Measurements from ENCODE around the gene EPAS1. TPM values are rescaled to one million over a fixed set of nuclear protein-coding genes. Genes with fewer than 3 reads are reported as not detected.

The EPAS1 gene
- total and polyA plus RNA-seq, 2 of the 13 experiments (the other 11 are each of a cell fraction or from before 2014, with no cell fraction given), result 47.1 to 182 TPM

- TF ChIP-seq NFAT5 (CRISPR knock-in tag; IDR thresholded peaks at IDR 0.05), result no peak
- peak; percentile 67 for TF ChIP-seq ZFY (CRISPR knock-in tag; IDR thresholded peaks at IDR 0.05)
- TF ChIP-seq ZNF777 (CRISPR knock-in tag; IDR thresholded peaks at IDR 0.05), result no peak
- peak; percentile 92 for TF ChIP-seq MED1 (CRISPR knock-in tag; IDR thresholded peaks at IDR 0.05)
- TF ChIP-seq SETDB1 (CRISPR knock-in tag; IDR thresholded peaks at IDR 0.05; ENCODE audit: borderline replicate concordance), result no peak
- no peak; the same call in 1 of the 2 replicates for TF ChIP-seq ZNF34 (CRISPR knock-in tag; IDR thresholded peaks at IDR 0.05; ENCODE audit: borderline replicate concordance)
- TF ChIP-seq ZNF431 (CRISPR knock-in tag; IDR thresholded peaks at IDR 0.05; ENCODE audit: borderline replicate concordance, low read depth), result 0 out of 2 replicates have a peak, but pooled peaks have one; percentile 44
- TF ChIP-seq SOX13 (IDR thresholded peaks at IDR 0.05), result peak; percentile 74
- peak in 1 of 2 experiments; percentile 95; a peak in 2 of 4 replicates for TF ChIP-seq SOX13 (CRISPR knock-in tag; conservative IDR thresholded peaks at IDR 0.05 in 1 of 2, IDR thresholded peaks at IDR 0.05 in 1 of 2)
- peak; percentile 93 for TF ChIP-seq SOX5 (CRISPR knock-in tag; IDR thresholded peaks at IDR 0.05; ENCODE audit: borderline replicate concordance)
- TF ChIP-seq STAT5B (CRISPR knock-in tag; IDR thresholded peaks at IDR 0.05), result no peak
- TF ChIP-seq GPBP1L1 (CRISPR knock-in tag; IDR thresholded peaks at IDR 0.05), result no peak
- peak; percentile 70 for TF ChIP-seq THAP11 (CRISPR knock-in tag; IDR thresholded peaks at IDR 0.05)
- TF ChIP-seq DPF2 (CRISPR knock-in tag; IDR thresholded peaks at IDR 0.05; ENCODE audit: borderline replicate concordance, low read depth), result peak; percentile 81
- no peak; the same call in 1 of the 2 replicates for TF ChIP-seq HNF4G (IDR thresholded peaks at IDR 0.05; ENCODE audit: borderline replicate concordance, low read depth, low read length)
- no peak for TF ChIP-seq HNF4G (CRISPR knock-in tag; IDR thresholded peaks at IDR 0.05; ENCODE audit: borderline replicate concordance, low read depth)
- no peak for TF ChIP-seq ZNF619 (CRISPR knock-in tag; IDR thresholded peaks at IDR 0.05)
- peak; percentile 58; the same call in 1 of the 2 replicates for TF ChIP-seq UBTF (CRISPR knock-in tag; IDR thresholded peaks at IDR 0.05)
- 0 out of 2 replicates have a peak, but pooled peaks have one; percentile 55 for TF ChIP-seq ZNF337 (CRISPR knock-in tag; IDR thresholded peaks at IDR 0.05; ENCODE audit: borderline replicate concordance, low read depth)
- no peak for TF ChIP-seq ZNF562 (CRISPR knock-in tag; IDR thresholded peaks at IDR 0.05; ENCODE audit: borderline replicate concordance)
- no peak for TF ChIP-seq ZNF589 (CRISPR knock-in tag; conservative IDR thresholded peaks at IDR 0.05)
Measured at GRCh38 chr2:46326231-46326980, 29.2 kb downstream of the EPAS1 start (continued).
